Cerebellar nuclear complex (tissue), 1 donor: Measurements from ENCODE around the gene C20orf144.
A peak's percentile ranks its signal among the peaks of the same experiment; 100 is the strongest.

Experiments
- DNase-seq, 2 experiments: peaks; one replicate each; lab custom pipeline; 2025; lab: John Stamatoyannopoulos, UW

Gene C20orf144

GRCh38 chr20:33676652-33677645, 14.8 kb downstream of the C20orf144 start:
- DNase-seq: no peak

GRCh38 chr20:33677991-33678702, 16.0 kb downstream of the C20orf144 start:
- DNase-seq: no peak

GRCh38 chr20:33679758-33680485, 17.8 kb downstream of the C20orf144 start:
- no peak for DNase-seq

GRCh38 chr20:33680686-33681085, 18.6 kb downstream of the C20orf144 start:
- no peak for DNase-seq

- DNase-seq: no peak
Measured at GRCh38 chr20:33681288-33681687, 19.2 kb downstream of the C20orf144 start.

- DNase-seq: no peak
Measured at GRCh38 chr20:33681728-33682353, 19.7 kb downstream of the C20orf144 start.

- DNase-seq: no peak
Measured at GRCh38 chr20:33684533-33685327, 22.6 kb downstream of the C20orf144 start.

GRCh38 chr20:33685328-33686099, 23.4 kb downstream of the C20orf144 start:
- no peak for DNase-seq

- peak in 1 of 2 experiments; percentile 75 for DNase-seq
Measured at GRCh38 chr20:33686100-33686983, 24.2 kb downstream of the C20orf144 start, which contains the start of gene E2F1. Gene E2F1 (minus strand): TSS chr20:33686385. CDS start chr20:33686264, 121 bp downstream.

- no peak for DNase-seq
Measured at GRCh38 chr20:33686984-33687366, 24.8 kb downstream of the C20orf144 start.

GRCh38 chr20:33687370-33687915, 25.3 kb downstream of the C20orf144 start:
- no peak for DNase-seq

GRCh38 chr20:33687993-33688937, 26.1 kb downstream of the C20orf144 start:
- DNase-seq: no peak

GRCh38 chr20:33688938-33689424, 26.9 kb downstream of the C20orf144 start:
- DNase-seq: no peak

GRCh38 chr20:33689493-33689892, 27.4 kb downstream of the C20orf144 start:
- DNase-seq: no peak

- DNase-seq: no peak
Measured at GRCh38 chr20:33689973-33690372, 27.8 kb downstream of the C20orf144 start.

- DNase-seq: no peak
Measured at GRCh38 chr20:33693289-33693688, 31.2 kb downstream of the C20orf144 start.
